Thoracic aorta (tissue), 2 donors: ENCODE results near the gene XRCC5. TPM values are rescaled to one million over a fixed set of nuclear protein-coding genes. Genes with fewer than 3 reads are reported as not detected.
A peak's percentile ranks its signal among the peaks of the same experiment; 100 is the strongest.

Experiments used
- ATAC-seq: fragments of 150-250 bp; one replicate; pipeline ENCODE4 v1.8.0; 2017; ENCODE audit warnings: low read depth; ENCODE audit not compliant: insufficient number of reproducible peaks, low FRiP score
- DNase-seq: peaks from one replicate; pipeline ENCODE4 v3.0.0-alpha.2; 2020; ENCODE audit warnings: low spot score
- H3K27ac ChIP-seq, 2 donors: fragments of 200-600 bp; sonication (generic); 1 replicate in 1 of 2; 2 replicates in 1 of 2; pipeline ENCODE4 v1.5.1; 2016; ENCODE audit warnings: mild to moderate bottlenecking in 2 of 2, moderate library complexity in 2 of 2
- H3K27me3 ChIP-seq: fragments of 200-600 bp; sonication (generic); replicated peaks from 2 replicates; pipeline ENCODE4 v1.6.0; 2016; ENCODE audit warnings: mild to moderate bottlenecking; ENCODE audit not compliant: insufficient read depth
- H3K36me3 ChIP-seq: fragments of 200-600 bp; sonication (generic); one replicate; pipeline ENCODE4 v1.5.1; 2016
- H3K4me1 ChIP-seq, 2 donors: fragments of 200-600 bp; sonication (generic); 1 replicate in 1 of 2; 2 replicates in 1 of 2; pipeline versions ENCODE4 v1.5.1 to v1.6.0; 2016; ENCODE audit warnings: low read depth in 2 of 2, mild to moderate bottlenecking in 1 of 2; ENCODE audit not compliant: control insufficient read depth in 1 of 2
- H3K4me3 ChIP-seq: fragments of 200-600 bp; sonication (generic); 2 replicates; pipeline ENCODE4 v1.5.1; 2016; ENCODE audit warnings: mild to moderate bottlenecking
- H3K9me3 ChIP-seq: fragments of 200-600 bp; sonication (generic); 2 replicates; pipeline ENCODE4 v1.5.1; 2016
- total RNA-seq, 2 donors: library from RNA; depleted of rRNA; stranded (reverse); fragments of >200 nt; gene quantifications; one replicate each; pipeline versions ENCODE4 v1.1.0 to v1.2.3, GENCODE V29; 2016
- TF ChIP-seq, protein P1 (sequence below): fragments of 200-600 bp; sonication (generic); IDR thresholded peaks from one replicate; pipeline ENCODE4 v1.5.1; 2019; ENCODE audit warnings: antibody characterized with exemption

Gene XRCC5
- total RNA-seq, 2 donors from 2014 or later: 137 to 152 TPM

DNA sequence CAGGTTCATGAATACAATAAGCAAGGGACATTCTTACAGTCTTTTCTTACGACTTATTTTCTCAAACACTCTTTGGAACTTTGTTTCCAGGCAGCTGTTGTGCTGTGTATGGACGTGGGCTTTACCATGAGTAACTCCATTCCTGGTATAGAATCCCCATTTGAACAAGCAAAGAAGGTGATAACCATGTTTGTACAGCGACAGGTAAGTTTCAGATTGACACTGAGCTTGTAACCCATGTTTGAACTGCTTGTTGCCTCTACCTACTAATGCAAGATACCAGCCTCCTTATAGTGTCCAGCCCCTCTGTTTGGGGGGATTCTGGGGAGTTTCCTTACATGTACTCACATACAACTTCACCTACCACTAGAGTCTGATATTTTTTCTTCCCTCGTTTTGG is 3.8 kb downstream of the XRCC5 start:
- H3K36me3 ChIP-seq: peaks cover 17% of the 10 kb centered on the region

DNA sequence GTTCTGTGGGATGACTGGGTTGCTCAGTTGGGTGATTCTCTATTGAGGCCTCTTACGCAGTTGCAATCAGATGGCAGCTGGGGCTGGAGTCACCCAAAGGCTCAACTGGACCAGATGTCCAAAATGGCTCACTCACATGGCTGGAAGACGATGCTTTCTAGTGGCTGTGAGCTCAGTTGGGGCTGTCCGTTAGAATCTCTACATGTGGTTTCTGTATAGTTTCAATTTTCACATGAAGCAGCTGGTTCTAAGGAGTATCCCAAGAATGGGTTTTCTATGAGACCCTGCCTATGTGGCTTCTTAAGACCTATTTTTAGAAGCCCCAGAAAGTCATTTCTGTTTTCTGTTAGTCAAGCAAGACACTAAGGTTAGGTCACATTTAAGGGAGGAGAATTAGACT is 4.4 kb downstream of the XRCC5 start:
- no peak for DNase-seq
- Histone ChIP-seq H3K27me3 (no peaks in the 10 kb centered on the region), H3K4me3 (no peak overlapping the region), H3K27ac (no peak overlapping the region), H3K36me3 (peaks cover 20% of the 10 kb centered on the region), H3K4me1 (peaks cover 13 to 41% of the 10 kb centered on the region in 2 donors), H3K9me3 (no peaks in the 10 kb centered on the region)
- TF ChIP-seq, protein P1, sequence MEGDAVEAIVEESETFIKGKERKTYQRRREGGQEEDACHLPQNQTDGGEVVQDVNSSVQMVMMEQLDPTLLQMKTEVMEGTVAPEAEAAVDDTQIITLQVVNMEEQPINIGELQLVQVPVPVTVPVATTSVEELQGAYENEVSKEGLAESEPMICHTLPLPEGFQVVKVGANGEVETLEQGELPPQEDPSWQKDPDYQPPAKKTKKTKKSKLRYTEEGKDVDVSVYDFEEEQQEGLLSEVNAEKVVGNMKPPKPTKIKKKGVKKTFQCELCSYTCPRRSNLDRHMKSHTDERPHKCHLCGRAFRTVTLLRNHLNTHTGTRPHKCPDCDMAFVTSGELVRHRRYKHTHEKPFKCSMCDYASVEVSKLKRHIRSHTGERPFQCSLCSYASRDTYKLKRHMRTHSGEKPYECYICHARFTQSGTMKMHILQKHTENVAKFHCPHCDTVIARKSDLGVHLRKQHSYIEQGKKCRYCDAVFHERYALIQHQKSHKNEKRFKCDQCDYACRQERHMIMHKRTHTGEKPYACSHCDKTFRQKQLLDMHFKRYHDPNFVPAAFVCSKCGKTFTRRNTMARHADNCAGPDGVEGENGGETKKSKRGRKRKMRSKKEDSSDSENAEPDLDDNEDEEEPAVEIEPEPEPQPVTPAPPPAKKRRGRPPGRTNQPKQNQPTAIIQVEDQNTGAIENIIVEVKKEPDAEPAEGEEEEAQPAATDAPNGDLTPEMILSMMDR: no peak
- no peak for ATAC-seq

More for the DNA sequence above, 3.8 kb downstream of the XRCC5 start:
- Histone ChIP-seq H3K27ac (no peak overlapping the region), H3K4me1 (peaks cover 13 to 46% of the 10 kb centered on the region in 2 donors), H3K9me3 (no peaks in the 10 kb centered on the region), H3K4me3 (no peak overlapping the region), H3K27me3 (no peaks in the 10 kb centered on the region)
- DNase-seq (no peak), ATAC-seq (no peak)
- TF ChIP-seq, protein P1: no peak

DNA sequence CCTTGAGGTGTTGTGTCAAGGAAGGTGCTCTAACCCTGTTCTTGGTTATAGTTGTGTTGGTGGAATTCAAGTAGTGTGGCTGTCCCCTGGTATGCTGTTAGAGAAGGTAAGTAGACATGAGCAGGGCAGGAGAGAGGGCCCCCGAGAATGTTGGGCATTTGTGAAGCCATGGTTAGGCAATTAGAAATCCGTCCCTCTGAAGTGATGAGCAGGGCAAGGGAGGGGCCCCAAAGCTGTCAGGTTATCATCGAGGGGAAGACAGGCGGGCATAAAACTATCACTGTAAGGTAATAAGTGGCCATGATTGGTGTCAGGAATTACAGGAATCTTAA is 5.2 kb downstream of the XRCC5 start:
- Histone ChIP-seq H3K4me3 (no peak overlapping the region), H3K36me3 (peaks cover 20% of the 10 kb centered on the region), H3K27me3 (no peaks in the 10 kb centered on the region), H3K4me1 (peaks cover 13 to 39% of the 10 kb centered on the region in 2 donors), H3K27ac (peak overlapping the region in 1 of 2 donors; percentile 12), H3K9me3 (no peaks in the 10 kb centered on the region)
- TF ChIP-seq, protein P1: no peak
- no peak for ATAC-seq
- DNase-seq: no peak

DNA sequence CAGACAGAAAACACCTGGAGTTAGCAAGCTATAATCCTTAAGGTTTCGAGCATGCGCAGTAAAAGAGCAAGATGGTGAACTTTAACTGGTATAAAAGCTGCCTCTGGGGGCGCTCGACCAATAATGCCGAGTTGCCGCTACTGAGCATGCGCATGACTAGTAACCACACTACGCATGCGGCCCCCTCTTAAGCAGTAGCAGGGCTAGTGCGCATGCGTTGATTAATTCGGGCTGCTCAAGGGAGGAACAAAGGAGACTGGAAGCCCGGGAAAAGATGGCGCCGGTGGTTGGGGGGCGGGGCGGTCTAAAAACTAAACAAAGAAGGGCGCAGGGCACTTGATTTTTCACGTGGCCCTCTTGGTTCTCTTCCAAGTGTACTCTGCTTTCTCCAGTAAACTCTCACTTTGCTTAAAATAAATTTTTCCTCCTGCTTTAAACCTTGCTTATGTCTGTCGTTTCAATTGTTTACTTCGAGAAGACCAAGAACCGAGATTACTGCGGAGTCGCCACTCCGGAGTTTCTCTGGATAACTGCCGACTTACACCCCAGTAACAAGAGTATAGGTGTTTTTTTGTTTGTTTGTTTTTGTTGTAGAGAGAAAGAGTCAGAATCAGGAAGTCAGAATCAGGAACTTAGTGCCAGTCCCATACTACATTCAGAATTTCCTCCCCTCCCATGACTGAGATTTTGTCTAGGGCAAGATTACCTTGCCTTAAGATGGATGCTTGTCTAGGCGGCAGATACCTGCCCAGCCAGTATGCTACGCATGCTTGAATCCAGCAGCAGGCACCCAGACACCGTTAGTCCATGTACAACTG is 5.8 kb downstream of the XRCC5 start:
- peak; percentile 99 for DNase-seq
- Histone ChIP-seq H3K36me3 (peaks cover 23% of the 10 kb centered on the region), H3K4me1 (peaks cover 11 to 39% of the 10 kb centered on the region in 2 donors), H3K27ac (peak overlapping the region; percentile 72 to 73), H3K9me3 (no peaks in the 10 kb centered on the region), H3K4me3 (peak overlapping the region; percentile 82), H3K27me3 (no peaks in the 10 kb centered on the region)
- peak; percentile 99 for ATAC-seq
- TF ChIP-seq, protein P1: peak; percentile 78

DNA sequence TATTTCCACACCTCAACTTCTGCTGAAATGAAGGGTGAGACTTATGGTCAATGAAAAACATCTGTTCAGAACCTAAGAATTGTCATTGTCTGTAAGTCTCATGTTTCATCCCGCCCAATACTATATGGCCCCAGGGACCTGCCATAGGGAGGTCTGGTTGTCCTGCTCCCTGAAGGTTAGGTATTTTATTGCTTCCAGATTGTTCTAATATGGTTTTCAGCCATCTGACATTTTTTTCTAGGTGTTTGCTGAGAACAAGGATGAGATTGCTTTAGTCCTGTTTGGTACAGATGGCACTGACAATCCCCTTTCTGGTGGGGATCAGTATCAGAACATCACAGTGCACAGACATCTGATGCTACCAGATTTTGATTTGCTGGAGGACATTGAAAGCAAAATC is 7.3 kb downstream of the XRCC5 start:
- H3K36me3 ChIP-seq: peaks cover 33% of the 10 kb centered on the region
- no peak for DNase-seq
- H3K4me1 ChIP-seq: peaks cover 6 to 24% of the 10 kb centered on the region in 2 donors
- no peak overlapping the region for H3K4me3 ChIP-seq
- H3K27ac ChIP-seq: no peak overlapping the region
- no peaks in the 10 kb centered on the region for H3K9me3 ChIP-seq
- no peak for ATAC-seq
- no peaks in the 10 kb centered on the region for H3K27me3 ChIP-seq
- TF ChIP-seq, protein P1: no peak
